GM13977 (cell line): Measurements from ENCODE around the gene GAPT.

Experiments
- DNase-seq: peaks from one replicate; pipeline ENCODE4 v3.0.0; 2012; ENCODE audit warnings: low spot score
- CTCF ChIP-seq: IDR thresholded peaks from 2 replicates; pipeline ENCODE4 v1.5.1; 2012; ENCODE audit warnings: mild to moderate bottlenecking, control low read depth; ENCODE audit not compliant: insufficient read depth; ENCODE audit errors: extremely low read depth, missing control alignments
- in situ Hi-C: fragments of 300-500 bp; cut with MboI; formaldehyde crosslinking; loops from one replicate; pipeline ENCODE4 v1.12.0; 2022; ENCODE audit warnings: low sequenced_read_pairs, low pct_unique_long_range_greater_than_20kb, mixed read lengths, inconsistent platforms; ENCODE audit not compliant: unreplicated experiment

GAPT gene

DNA sequence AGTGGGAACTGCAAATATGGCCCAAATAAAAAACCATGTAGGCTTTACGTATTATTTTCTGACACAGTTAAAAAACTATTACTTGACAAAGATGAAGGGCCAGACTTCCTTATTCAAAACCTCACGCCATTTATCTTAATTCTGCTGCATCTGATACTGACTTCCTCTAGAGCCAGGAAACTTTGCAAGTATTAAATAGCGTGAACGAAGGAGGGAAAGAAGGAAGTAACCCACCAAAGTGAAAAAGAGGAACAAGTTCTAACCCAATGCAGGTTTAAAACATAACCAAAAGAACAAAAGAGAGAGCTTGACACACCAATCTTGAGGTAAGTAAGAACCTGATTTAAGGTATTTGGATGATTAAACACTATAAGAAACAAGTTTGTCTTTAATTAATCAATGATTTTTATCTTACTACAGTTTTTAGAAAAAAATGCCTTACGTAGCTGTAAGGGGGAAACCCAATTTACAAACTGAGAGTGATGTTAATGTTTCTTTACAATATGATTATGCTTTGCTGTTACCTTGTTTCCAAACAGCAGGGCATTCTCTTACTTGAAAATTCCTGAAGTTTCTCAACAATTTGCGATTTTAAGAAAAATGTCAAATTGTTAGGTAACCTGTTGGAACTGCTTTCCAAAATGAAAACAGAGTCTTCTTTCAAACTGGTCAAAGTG, at the start of gene GAPT:
GAPT (plus strand) TSS at position 220 of the 677 bp plus-strand sequence. CDS start 3,102 bp downstream, outside the sequence.
- in situ Hi-C loops: no loop called here
- peak; percentile 6 for DNase-seq
- no peak for TF ChIP-seq CTCF

- no peak for TF ChIP-seq CTCF
- DNase-seq: no peak
- in situ Hi-C loops: no loop called here
Observed at GRCh38 chr5:58444805-58445204, 46.4 kb upstream of the GAPT start.

DNA sequence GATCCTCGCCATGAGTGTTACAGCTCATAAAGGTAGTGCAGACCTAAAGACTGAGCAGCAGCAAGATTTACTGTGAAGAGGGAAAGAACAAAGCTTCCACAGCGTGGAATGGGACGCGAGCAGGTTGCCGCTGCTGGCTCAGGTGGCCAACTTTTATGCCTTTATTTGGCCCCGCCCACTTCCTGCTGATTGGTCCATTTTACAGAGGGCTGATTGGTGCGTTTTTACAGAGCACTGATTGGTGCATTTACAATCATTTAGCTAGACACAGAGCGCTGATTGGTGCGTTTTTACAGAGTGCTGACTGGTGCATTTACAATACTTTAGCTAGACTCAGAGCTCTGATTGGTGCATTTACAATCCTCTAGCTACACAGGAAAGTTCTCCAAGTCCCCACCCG, 45.2 kb upstream of the GAPT start:
- TF ChIP-seq CTCF: no peak
- in situ Hi-C loops: no loop called here
- no peak for DNase-seq

GRCh38 chr5:58447226-58447625, 44.0 kb upstream of the GAPT start:
- no peak for DNase-seq
- no peak for TF ChIP-seq CTCF
- in situ Hi-C loops: no loop called here

DNA sequence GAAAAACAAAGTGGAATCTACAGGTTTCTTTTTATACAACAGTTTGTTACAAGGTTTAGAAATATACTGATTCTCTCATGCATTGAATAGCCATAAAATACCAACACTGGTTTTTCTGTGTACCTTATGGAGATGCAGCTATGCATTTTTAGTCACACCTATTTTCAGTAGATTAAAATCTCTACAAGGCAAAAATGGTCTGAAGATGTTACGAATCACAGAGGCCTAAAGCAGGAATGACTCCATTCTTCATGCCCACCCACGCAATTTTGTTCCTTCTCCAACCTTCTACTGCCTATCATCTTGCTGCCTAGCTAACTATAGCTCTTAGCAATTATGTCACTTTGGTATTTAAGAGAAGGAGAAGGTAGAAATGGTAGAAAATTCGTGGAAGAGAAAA, 41.2 kb upstream of the GAPT start:
- no peak for DNase-seq
- TF ChIP-seq CTCF: no peak
- in situ Hi-C loops: loop anchor here (10.0 to 25.0 kb wide), 3 partner anchors 563 to 945 kb away; no protein-coding TSS in a partner anchor

GRCh38 chr5:58450811-58451629, 40.2 kb upstream of the GAPT start:
- no peak for TF ChIP-seq CTCF
- no peak for DNase-seq
- in situ Hi-C loops: loop anchor here (10.0 to 25.0 kb wide), 3 partner anchors 564 to 946 kb away; no protein-coding TSS in a partner anchor
